Panc1 (cell line): ENCODE measurements around the gene WBP2.

ENCODE experiments used
- CTCF ChIP-seq: fragments of 450-650 bp; IDR thresholded peaks from 2 replicates; pipeline ENCODE4 v1.5.1; 2017; ENCODE audit warnings: mild to moderate bottlenecking
- TCF7L2 ChIP-seq: IDR thresholded peaks from 2 replicates; pipeline ENCODE4 v1.6.1; 2011; ENCODE audit warnings: mild to moderate bottlenecking, low read depth, low read length, inconsistent platforms

- TF ChIP-seq CTCF, result no peak
- no peak for TF ChIP-seq TCF7L2
These were observed 40.2 kb downstream of the WBP2 start for GRCh38 chr17:75814900-75815373.
